ENCODE results near the gene FDX1. TPM values are rescaled to one million over a fixed set of nuclear protein-coding genes. Genes with fewer than 3 reads are reported as not detected.

The FDX1 gene, protein sequence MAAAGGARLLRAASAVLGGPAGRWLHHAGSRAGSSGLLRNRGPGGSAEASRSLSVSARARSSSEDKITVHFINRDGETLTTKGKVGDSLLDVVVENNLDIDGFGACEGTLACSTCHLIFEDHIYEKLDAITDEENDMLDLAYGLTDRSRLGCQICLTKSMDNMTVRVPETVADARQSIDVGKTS
- 9.4 and 9.6 TPM in 2 replicates for total RNA-seq (2021; fragmentation: NEBNext Ultra II Directional; extraction: Animal tissue kit (Norgen Biotek cat#: 25700))
- polyA plus RNA-seq (2011; rRNA removed) = 2.4 and 3.7 TPM in 2 replicates
- polyA plus RNA-seq (2011; cell fraction: cytosol; rRNA removed) = 4.9 TPM
- polyA plus RNA-seq (2011; cell fraction: nucleus; rRNA removed) = 1.2 TPM
- polyA plus RNA-seq (2012, experiment 1 of 2) = 5.6 to 10.2 TPM (median 6.5 TPM) in 4 replicates
- polyA plus RNA-seq (2012, experiment 2 of 2) = 5.4 TPM
- polyA plus RNA-seq (2013, experiment 1 of 2) = 5.2 TPM
- polyA plus RNA-seq (2013, experiment 2 of 2) = 5.4 TPM
- polyA minus RNA-seq (2011; rRNA and poly(A)+ RNA removed) = 2.1 and 3.9 TPM in 2 replicates
- 3.4 TPM for polyA minus RNA-seq (2011; cell fraction: cytosol; rRNA and poly(A)+ RNA removed)
- 1.9 TPM for polyA minus RNA-seq (2011; cell fraction: nucleus; rRNA and poly(A)+ RNA removed)
- long read RNA-seq, experiment 1, transcript FDX1-201 (4 exons, 3,206 nt) = major isoform, 34 of 44 reads
- long read RNA-seq, experiment 1, partial matches to known transcripts = 4 of 44 reads
- long read RNA-seq, experiment 1, other reads (novel, unspliced or antisense) = 6 of 44 reads
- long read RNA-seq, experiment 2, partial matches to known transcripts = 0 of 1 reads
- long read RNA-seq, experiment 2, other reads (novel, unspliced or antisense) = 1 of 1 reads

- H3K27me3 ChIP-seq (replicated peaks in 1 of 4; ENCODE audit: control insufficient read depth in 3 of 4, extremely low read depth in 1 of 4, insufficient read depth in 3 of 4, low read length in 3 of 4) = no peaks in the 10 kb centered on the region; a peak in 1 of 7 replicates
- H2BK15ac ChIP-seq (ENCODE audit: low read length) = no peak within 1 kb of the TSS
- 2% methylated on average over 38 of the region's 65 CpGs; no CpG with 5 or more reads in 1 of the 2 experiments for WGBS, 2 experiments (ENCODE audit: extremely low coverage in 1 of 2, insufficient coverage in 1 of 2, insufficient read length in 1 of 2, insufficient replicate concordance in 2 of 2, low coverage in 1 of 2, low lambda C conversion rate in 2 of 2, missing lambda C conversion rate in 1 of 2)
- H3K27ac ChIP-seq (ENCODE audit: low read depth, low read length) = peak within 1 kb of the TSS; percentile 75; the same call in 1 of the 2 replicates
- H3K18ac ChIP-seq (ENCODE audit: extremely low read depth, low read length) = peak within 1 kb of the TSS; percentile 91
- H3K23ac ChIP-seq (ENCODE audit: insufficient read length) = no peak within 1 kb of the TSS
- peak within 1 kb of the TSS; percentile 75 to 89 (median 82) for H3K9ac ChIP-seq (replicated peaks in 1 of 4; ENCODE audit: extremely low read depth in 1 of 4, low read depth in 3 of 4, low read length in 3 of 4)
- ChIA-PET CTCF (ENCODE audit: partially characterized antibody) (interaction anchor here (0.6 to 7.5 kb wide), 7 partner anchors 13 to 538 kb away, joined by 3 to 130 read pairs (median 3); no protein-coding TSS in a partner anchor), POLR2A (ENCODE audit: partially characterized antibody) (interaction anchor here (0.9 to 1.8 kb wide), 5 partner anchors 16 to 230 kb away, joined by 3 to 5 read pairs (median 3); no protein-coding TSS in a partner anchor)
- H2BK5ac ChIP-seq (ENCODE audit: low read depth, low read length) = no peak within 1 kb of the TSS; the same call in 1 of the 2 replicates
- H3K23me2 ChIP-seq (ENCODE audit: low read depth, low read length) = peaks cover 5% of the 10 kb centered on the region
- peak within 1 kb of the TSS; percentile 44 for H4K91ac ChIP-seq (replicated peaks; ENCODE audit: insufficient read length, low read length)
- FAIRE-seq (no peak), DNase-seq (ENCODE audit: low read depth in 1 of 2, low spot score in 2 of 2) (peak; percentile 50 to 86)
- H3K4me3 ChIP-seq (ENCODE audit: extremely low read depth in 1 of 4, insufficient read depth in 2 of 4, low read depth in 3 of 4, low read length in 4 of 4) = peak within 1 kb of the TSS; percentile 81 to 92 (median 88)
- H3K36me3 ChIP-seq (ENCODE audit: control insufficient read depth in 2 of 4, insufficient read depth in 4 of 4, low read length in 3 of 4) = no peaks in the 10 kb centered on the region
- no peak within 1 kb of the TSS for H3K14ac ChIP-seq (ENCODE audit: insufficient read length)
- peak within 1 kb of the TSS; percentile 83 to 95 for H3K4me2 ChIP-seq (ENCODE audit: insufficient read depth in 1 of 2, low read depth in 2 of 2, low read length in 2 of 2)
- no peak within 1 kb of the TSS for H2AK5ac ChIP-seq (ENCODE audit: low read depth, low read length)
- H2BK20ac ChIP-seq (ENCODE audit: low read length) = no peak within 1 kb of the TSS
- no peaks in the 10 kb centered on the region for H3K79me1 ChIP-seq (ENCODE audit: low read depth, low read length)
- no peaks in the 10 kb centered on the region for H4K20me1 ChIP-seq (replicated peaks in 1 of 2; ENCODE audit: control insufficient read depth in 1 of 2, insufficient read depth in 2 of 2, low read length in 2 of 2)
- H2AFZ ChIP-seq (ENCODE audit: low read length) = peak within 1 kb of the TSS; percentile 56; the same call in 1 of the 2 replicates
- H2BK120ac ChIP-seq (replicated peaks; ENCODE audit: low read depth, low read length) = no peak within 1 kb of the TSS
- no peaks in the 10 kb centered on the region for H3K9me3 ChIP-seq (ENCODE audit: insufficient read depth in 2 of 2, low read depth in 1 of 2, low read length in 1 of 2)
- H2BK12ac ChIP-seq (ENCODE audit: low read depth, low read length) = no peak within 1 kb of the TSS
- peak within 1 kb of the TSS; percentile 77 for H4K5ac ChIP-seq (ENCODE audit: insufficient read length, low read depth, low read length)
- peaks cover 0 to 7% (median 2%) of the 10 kb centered on the region in 4 experiments; a peak in 4 of 7 replicates for H3K4me1 ChIP-seq (replicated peaks in 1 of 4; ENCODE audit: control insufficient read depth in 3 of 4, insufficient read depth in 4 of 4, low read length in 3 of 4)
- peak within 1 kb of the TSS; percentile 57 for H3K4ac ChIP-seq (replicated peaks; ENCODE audit: insufficient read length, low read depth, low read length)
- peak within 1 kb of the TSS; percentile 70 for H3K56ac ChIP-seq (replicated peaks; ENCODE audit: insufficient read length, low read depth, low read length)
- H3K79me2 ChIP-seq (ENCODE audit: control insufficient read depth in 1 of 2, insufficient read depth in 2 of 2, low read length in 2 of 2) = peaks cover 0 to 41% of the 10 kb centered on the region in 2 experiments; a peak in 3 of 4 replicates
- peak within 1 kb of the TSS; percentile 80 for H4K8ac ChIP-seq (ENCODE audit: extremely low read depth, insufficient read depth, low read length)
- no peak for TF ChIP-seq RNF2 (IDR thresholded peaks at IDR 0.05; ENCODE audit: borderline replicate concordance, low read depth, low read length, missing control alignments, poor library complexity, severe bottlenecking)
- peak in 1 of 2 experiments; percentile 38; a peak in 2 of 4 replicates for TF ChIP-seq RAD21 (IDR thresholded peaks at IDR 0.05 in 1 of 2, conservative IDR thresholded peaks at IDR 0.05 in 1 of 2; ENCODE audit: low read depth in 2 of 2, low read length in 2 of 2)
- peak; percentile 83 for TF ChIP-seq MAX (IDR thresholded peaks at IDR 0.05)
- no peak for TF ChIP-seq ASH2L (IDR thresholded peaks at IDR 0.05; ENCODE audit: low read length)
- TF ChIP-seq TBP (IDR thresholded peaks at IDR 0.05; ENCODE audit: low read depth, low read length) = peak; percentile 30; the same call in 1 of the 2 replicates
- no peak for TF ChIP-seq CHD2 (IDR thresholded peaks at IDR 0.05; ENCODE audit: low read length)
- TF ChIP-seq RBBP5 (IDR thresholded peaks at IDR 0.05; ENCODE audit: borderline replicate concordance, low read depth, low read length) = peak; percentile 91
These were observed at the start of gene FDX1 for GRCh38 chr11:110429731-110430266. TSS of gene FDX1 (plus strand) at chr11:110429948. CDS start at chr11:110430121, 173 bp downstream.
